Epithelial cell of proximal tubule (primary cell): ENCODE results near the gene EPHA2. TPM values are rescaled to one million over a fixed set of nuclear protein-coding genes. Genes with fewer than 3 reads are reported as not detected.

ENCODE experiments used
- DNase-seq: peaks from one replicate; pipeline ENCODE4 v3.0.0-alpha.2; 2011; ENCODE audit warnings: low read depth
- H3K4me3 ChIP-seq: 2 replicates; pipeline ENCODE4 v1.5.1; 2011; ENCODE audit warnings: low read depth, mild to moderate bottlenecking, low read length
- CTCF ChIP-seq: conservative IDR thresholded peaks from 2 replicates; pipeline ENCODE4 v1.5.1; 2012; ENCODE audit warnings: low read depth, mild to moderate bottlenecking, low read length
- total RNA-seq: library from RNA; depleted of rRNA; stranded (reverse); fragments of >200 nt; gene quantifications from 2 replicates; pipeline ENCODE4 v1.2.3, GENCODE V29; 2015

Gene EPHA2
- total RNA-seq, 1 donor from 2014 or later, result 112 TPM

DNA sequence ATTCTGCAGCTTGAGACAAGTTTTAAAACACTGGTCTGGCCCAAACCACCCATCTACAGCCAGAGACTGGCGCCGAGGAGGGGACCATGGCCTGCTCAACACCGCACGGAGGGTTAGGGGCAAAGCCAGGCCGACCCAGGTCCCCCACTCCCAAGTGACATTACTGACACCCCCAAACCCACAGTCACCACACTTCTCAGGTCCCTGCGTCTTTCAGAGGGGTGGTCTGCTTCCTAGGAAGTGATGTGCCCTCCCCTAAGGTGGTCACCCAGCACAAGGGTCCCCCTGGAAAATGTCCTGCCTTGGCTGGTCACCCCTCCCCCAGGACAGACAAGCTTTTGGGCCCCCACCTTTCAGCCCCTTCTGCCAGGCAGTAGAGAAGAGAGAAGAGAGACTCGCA is 20.8 kb upstream of the EPHA2 start:
- no peak overlapping the region for H3K4me3 ChIP-seq
- no peak for DNase-seq
- no peak for TF ChIP-seq CTCF

DNA sequence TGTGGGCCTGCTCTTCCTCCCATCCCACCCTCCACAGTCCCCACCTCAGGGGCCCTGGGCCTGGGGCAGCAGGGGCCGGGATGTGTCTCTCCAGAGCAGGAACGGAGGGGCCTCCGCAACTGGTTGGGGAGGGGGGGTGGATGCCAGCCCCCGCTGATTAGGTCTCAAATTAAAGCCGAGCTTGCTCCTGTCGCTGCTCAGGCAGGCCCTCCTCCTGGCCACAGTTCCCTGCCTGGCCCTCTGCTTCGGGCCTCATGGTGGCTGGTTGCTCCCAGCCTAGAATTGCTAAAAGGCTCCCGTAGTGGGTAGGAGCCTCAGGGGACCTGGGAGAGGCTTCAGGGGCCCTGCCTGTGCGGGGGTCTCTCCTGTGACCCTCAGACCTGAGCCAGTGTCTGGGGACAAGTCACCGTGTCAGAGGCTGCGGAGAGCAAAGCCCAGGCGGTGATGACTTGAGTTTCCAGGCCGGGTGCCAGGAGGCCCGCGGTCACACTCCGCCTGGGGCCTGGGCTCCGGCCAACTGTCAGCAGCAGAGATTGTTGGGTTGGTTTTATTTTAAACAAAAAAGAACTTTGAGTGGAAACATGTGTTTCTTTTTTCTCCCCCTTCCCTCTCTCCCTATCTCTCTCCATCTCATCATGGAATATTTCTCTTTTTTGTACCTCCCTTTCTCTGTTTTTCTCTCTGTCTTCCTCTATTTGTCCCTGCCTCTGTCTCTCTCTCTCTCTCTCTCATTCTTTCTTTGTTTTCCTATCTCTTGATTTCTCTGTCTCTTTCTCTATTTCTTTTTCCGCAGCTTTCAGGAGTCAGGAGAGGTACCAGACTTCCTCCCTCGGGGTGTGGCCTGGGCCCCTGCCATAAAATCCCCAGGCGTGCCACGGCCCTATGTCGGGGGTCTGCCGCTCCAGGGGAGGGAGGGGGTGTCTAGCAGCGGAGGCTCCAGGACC is 20.0 kb upstream of the EPHA2 start:
- no peak for TF ChIP-seq CTCF
- no peak for DNase-seq
- no peak overlapping the region for H3K4me3 ChIP-seq

DNA sequence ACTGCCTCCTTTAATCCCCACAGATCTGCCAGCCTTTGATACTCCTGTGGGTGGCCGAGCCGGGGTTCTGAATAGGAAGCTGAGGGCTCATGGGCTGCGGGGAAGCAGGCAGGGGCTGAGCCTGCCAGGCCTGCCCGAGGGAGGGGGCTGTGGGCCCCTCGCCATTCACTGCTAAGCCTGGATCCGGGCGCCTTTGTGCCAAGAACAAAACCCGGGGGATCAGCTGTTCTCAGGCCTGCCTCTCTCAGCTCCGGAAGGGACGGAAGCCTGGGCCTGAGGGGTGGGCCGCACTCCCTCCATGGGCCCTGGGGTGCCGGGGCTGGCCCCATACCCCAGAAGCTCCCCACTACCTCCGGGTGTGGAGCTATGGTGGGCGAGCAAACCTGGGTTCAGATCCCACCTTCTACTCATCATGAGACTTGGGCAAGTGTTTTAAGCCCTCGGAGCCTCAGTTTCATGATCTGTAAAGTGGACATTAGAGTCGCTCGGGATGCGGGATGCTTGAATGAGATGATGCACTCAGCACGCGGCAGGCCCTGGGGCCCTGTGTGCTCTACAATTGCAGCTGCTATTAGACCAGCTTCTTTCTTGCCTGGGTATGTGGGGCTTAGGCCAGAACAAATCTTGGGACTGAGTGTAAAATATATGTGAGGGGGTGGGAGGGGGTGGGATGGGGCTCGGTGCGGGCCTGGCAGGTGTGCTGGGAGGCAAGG is 19.2 kb upstream of the EPHA2 start:
- no peak for DNase-seq
- no peak overlapping the region for H3K4me3 ChIP-seq
- TF ChIP-seq CTCF, result no peak

GRCh38 chr1:16174261-16174868 is 18.5 kb upstream of the EPHA2 start:
- DNase-seq, result no peak
- no peak overlapping the region for H3K4me3 ChIP-seq
- no peak for TF ChIP-seq CTCF

GRCh38 chr1:16173447-16174260 is 17.8 kb upstream of the EPHA2 start:
- TF ChIP-seq CTCF, result no peak
- DNase-seq, result no peak
- no peak overlapping the region for H3K4me3 ChIP-seq

GRCh38 chr1:16172964-16173446 is 17.1 kb upstream of the EPHA2 start:
- H3K4me3 ChIP-seq, result no peak overlapping the region
- no peak for DNase-seq
- TF ChIP-seq CTCF, result no peak
